ENCODE results near the gene ENTR1. TPM values are rescaled to one million over a fixed set of nuclear protein-coding genes. Genes with fewer than 3 reads are reported as not detected.
A peak's percentile ranks its signal among the peaks of the same experiment; 100 is the strongest.

ENTR1 gene
- polyA plus RNA-seq, 1 donor = 59.1 TPM

GRCh38 chr9:136363106-136363948 is 47.1 kb downstream of the ENTR1 start, which contains the start of gene DNLZ:
Gene DNLZ (minus strand): TSS chr9:136363744. CDS start chr9:136363714, 30 bp downstream.
- DNase-seq = peak; percentile 89

- no peak for DNase-seq
Measured at GRCh38 chr9:136362450-136362784, 48.0 kb downstream of the ENTR1 start.

- no peak for DNase-seq
Measured at GRCh38 chr9:136361754-136362449, 48.5 kb downstream of the ENTR1 start.

GRCh38 chr9:136361047-136361753 is 49.2 kb downstream of the ENTR1 start:
- no peak for DNase-seq

- no peak for DNase-seq
Measured at GRCh38 chr9:136359774-136360718, 50.4 kb downstream of the ENTR1 start.

GRCh38 chr9:136358888-136359287 is 51.5 kb downstream of the ENTR1 start:
- DNase-seq = no peak

GRCh38 chr9:136358016-136358415 is 52.4 kb downstream of the ENTR1 start:
- DNase-seq = no peak

GRCh38 chr9:136357202-136357725 is 53.1 kb downstream of the ENTR1 start:
- DNase-seq = no peak

GRCh38 chr9:136355616-136356557 is 54.5 kb downstream of the ENTR1 start:
- DNase-seq = no peak

- DNase-seq = no peak
Measured at GRCh38 chr9:136354592-136355085, 55.8 kb downstream of the ENTR1 start.

- DNase-seq = no peak
Measured at GRCh38 chr9:136353757-136354488, 56.5 kb downstream of the ENTR1 start.

GRCh38 chr9:136353088-136353487 is 57.3 kb downstream of the ENTR1 start:
- no peak for DNase-seq

GRCh38 chr9:136352682-136353081 is 57.7 kb downstream of the ENTR1 start:
- DNase-seq = no peak

Other genes starting within 250 kb of the ENTR1 start
- not detected for gene LHX3, start 205.5 kb downstream of the ENTR1 start, polyA plus RNA-seq (ENCODE audit: insufficient read length)
- gene QSOX2, start 164.8 kb downstream of the ENTR1 start, polyA plus RNA-seq (ENCODE audit: insufficient read length) = 18.6 TPM
- gene CCDC187, start 106.5 kb downstream of the ENTR1 start, polyA plus RNA-seq (ENCODE audit: insufficient read length) = 2.2 TPM
- gene GPSM1, start 83.1 kb downstream of the ENTR1 start, polyA plus RNA-seq (ENCODE audit: insufficient read length) = 27.4 TPM
- gene DNLZ, start 46.9 kb downstream of the ENTR1 start, polyA plus RNA-seq (ENCODE audit: insufficient read length) = 4.3 TPM
- gene CARD9, start 36.9 kb downstream of the ENTR1 start, polyA plus RNA-seq (ENCODE audit: insufficient read length) = 1.8 TPM
- 13.6 TPM for gene SNAPC4, start 10.4 kb downstream of the ENTR1 start, polyA plus RNA-seq (ENCODE audit: insufficient read length)
- gene PMPCA, start within 50 bp of the ENTR1 start, polyA plus RNA-seq (ENCODE audit: insufficient read length) = 69.4 TPM
- 12.6 TPM for gene INPP5E, start 29.2 kb upstream of the ENTR1 start, polyA plus RNA-seq (ENCODE audit: insufficient read length)
- gene SEC16A, start 72.4 kb upstream of the ENTR1 start, polyA plus RNA-seq (ENCODE audit: insufficient read length) = 68.5 TPM
- gene NOTCH1, start 135.4 kb upstream of the ENTR1 start, polyA plus RNA-seq (ENCODE audit: insufficient read length) = 26.4 TPM

Measured in left kidney (tissue), 2 donors.